NCI-H128 (cell line): ENCODE measurements around the gene ZNF792.
"Not testable (repeated sequence)": the region's sequence is repeated elsewhere in the genome, so short reads cannot be mapped to it uniquely, and the experiment has no call there.

Experiments used
- DNase-seq: peaks from one replicate; lab custom pipeline; 2025; ENCODE audit not compliant: unreplicated experiment; lab: John Stamatoyannopoulos, UW

ZNF792 gene

DNA sequence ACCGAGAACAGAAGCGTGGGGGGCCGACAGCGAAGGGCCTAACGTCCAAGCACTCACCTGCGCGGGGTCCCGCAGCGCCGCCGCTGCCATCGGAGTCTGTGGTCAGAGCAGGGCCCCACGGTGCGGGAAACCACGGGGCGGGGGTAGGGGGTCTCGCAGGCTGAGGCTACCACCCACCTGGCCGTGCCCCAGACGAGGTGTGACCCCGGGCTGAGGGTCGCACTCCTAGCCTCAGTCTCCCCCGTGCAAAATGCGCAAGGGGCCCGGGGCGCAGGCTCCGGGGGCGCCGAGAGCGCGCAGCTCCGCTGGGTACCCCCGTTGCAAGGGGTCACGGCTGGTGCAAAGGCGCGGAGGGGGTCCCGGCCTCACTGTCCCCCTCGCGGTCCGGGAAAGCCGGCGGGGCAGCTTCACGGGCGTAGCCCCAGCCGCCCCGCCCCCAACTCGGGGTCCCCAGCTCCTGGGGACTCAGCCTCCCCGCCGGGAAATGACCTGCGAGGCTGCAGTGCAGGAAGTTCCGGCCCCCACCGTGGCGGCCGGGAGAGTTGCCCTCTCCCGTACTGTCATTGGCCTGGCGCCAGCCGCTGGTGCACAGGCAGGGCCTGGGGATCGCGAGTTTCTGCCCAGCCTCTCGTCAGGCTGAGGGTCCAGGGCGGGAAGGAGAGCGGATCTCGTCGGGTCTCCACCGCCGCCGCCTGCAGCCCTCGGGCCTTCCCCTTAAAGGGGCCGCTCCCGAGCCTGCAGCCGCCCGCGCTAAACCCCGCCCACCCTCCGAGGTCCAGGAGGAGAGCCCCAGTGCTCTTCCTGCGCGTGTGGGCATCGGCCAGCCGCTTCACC, at the start of gene ZNF792:
Gene ZNF792, minus strand, starts transcription at position 657 of the 834 bp plus-strand sequence. Its CDS starts 567 bp downstream, at position 90.
- DNase-seq = peak; percentile 5

DNA sequence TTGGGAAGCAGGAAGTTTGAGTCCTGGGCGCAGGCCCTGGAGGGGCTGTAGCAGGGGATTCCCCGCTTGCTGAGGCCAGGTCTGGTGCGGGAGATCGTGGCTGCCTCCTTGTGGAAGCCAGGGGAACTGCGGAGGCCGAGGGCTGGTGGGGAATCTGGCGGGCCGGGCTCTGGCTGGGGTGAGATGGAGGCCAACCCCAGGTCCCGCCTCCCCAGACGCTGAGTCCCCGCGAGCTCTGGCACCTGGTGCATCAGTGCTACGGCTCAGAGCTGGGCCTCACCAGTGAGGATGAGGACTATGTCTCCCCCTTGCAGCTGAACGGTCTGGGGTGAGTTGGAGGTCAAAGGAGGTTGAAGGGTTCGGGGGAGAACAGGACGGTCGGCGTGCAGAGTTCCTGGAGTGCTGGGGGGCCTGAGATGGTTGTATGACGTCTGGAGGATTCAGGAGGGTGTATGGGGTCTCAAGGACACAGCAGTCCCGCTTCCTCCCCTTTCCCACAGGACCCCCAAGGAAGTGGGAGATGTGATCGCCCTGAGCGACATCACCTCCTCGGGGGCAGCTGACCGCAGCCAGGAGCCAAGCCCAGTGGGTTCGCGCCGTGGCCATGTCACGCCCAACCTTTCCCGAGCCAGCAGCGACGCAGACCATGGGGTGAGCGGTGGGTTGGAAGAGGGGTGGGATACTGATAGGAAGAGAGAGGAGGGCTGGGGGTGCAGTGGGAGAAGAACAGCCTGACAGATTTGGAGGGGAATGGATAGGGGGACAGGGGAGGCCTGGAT, 49.2 kb upstream of the ZNF792 start:
- DNase-seq = no peak

DNA sequence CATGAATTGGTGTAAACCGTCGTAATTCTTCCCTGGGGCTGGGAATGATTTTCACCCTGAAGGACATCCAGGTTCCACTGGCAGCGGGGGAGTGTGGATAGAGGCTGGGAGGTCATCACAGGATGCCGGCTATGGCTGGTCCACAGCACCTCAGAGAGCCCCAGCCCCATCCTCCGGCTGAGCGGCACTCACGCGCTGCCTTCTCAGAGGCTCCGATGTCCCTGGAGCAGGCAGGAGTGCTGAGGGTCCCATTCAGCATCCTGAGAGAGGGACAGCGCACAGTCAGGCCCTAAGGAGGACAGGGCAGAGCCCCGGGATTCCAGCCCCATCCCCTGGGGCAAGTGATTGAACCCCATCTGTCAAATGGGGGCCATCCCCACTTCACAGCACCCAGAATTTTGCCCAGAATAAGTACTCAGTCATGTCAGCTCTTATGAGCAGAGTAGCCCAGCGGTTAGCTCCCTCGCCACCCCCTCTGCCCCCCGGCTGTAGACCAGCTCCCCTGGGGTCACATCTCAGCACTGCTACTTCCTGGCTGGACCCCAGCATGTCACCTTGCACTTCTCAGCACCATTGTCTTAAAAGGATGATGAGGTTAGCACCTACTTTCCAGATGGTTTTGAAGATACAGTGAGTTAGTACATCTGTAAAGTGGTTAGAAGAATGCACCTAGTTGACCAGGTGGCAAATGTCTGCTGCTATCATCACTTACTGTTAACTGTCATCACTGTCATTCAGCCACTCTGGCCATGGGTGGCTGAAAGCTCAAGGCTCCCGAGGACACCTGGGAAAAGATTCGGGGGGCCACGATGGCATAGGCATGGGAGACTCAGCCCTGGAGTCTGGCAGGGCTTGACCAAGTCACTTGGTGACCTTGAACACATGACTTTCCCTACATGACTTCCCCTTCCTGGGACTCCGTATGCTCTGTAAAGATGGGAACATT, 48.0 kb upstream of the ZNF792 start:
- DNase-seq = no peak

DNA sequence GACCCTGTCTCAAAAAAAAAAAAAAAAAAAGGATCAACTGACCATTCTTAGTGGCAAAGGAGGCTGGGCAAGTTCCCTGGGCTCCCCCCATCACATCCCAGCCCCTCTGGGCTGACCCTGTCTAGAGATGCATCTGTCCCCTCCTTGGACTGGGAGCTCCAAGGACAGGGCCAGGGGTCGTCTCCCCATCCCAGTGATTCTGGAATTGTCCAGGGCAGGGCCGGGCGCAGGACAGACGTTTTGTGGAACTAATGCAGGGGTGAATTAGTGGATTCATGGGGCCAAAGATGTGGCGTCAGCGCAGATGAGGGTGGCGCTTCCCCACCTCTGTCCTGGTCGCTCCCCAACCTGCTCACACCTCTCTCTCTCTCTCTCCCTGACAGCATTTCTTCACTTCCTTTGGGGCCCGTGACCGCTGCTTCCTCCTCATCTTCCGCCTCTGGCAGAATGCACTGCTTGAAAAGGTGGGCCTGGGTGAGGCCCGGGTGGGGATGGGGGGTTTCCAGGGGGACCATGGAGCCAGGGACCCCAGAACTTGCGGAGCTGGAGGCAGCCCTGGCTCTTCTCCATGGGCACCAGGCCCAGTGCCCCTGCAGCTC, 47.2 kb upstream of the ZNF792 start:
- DNase-seq = no peak

DNA sequence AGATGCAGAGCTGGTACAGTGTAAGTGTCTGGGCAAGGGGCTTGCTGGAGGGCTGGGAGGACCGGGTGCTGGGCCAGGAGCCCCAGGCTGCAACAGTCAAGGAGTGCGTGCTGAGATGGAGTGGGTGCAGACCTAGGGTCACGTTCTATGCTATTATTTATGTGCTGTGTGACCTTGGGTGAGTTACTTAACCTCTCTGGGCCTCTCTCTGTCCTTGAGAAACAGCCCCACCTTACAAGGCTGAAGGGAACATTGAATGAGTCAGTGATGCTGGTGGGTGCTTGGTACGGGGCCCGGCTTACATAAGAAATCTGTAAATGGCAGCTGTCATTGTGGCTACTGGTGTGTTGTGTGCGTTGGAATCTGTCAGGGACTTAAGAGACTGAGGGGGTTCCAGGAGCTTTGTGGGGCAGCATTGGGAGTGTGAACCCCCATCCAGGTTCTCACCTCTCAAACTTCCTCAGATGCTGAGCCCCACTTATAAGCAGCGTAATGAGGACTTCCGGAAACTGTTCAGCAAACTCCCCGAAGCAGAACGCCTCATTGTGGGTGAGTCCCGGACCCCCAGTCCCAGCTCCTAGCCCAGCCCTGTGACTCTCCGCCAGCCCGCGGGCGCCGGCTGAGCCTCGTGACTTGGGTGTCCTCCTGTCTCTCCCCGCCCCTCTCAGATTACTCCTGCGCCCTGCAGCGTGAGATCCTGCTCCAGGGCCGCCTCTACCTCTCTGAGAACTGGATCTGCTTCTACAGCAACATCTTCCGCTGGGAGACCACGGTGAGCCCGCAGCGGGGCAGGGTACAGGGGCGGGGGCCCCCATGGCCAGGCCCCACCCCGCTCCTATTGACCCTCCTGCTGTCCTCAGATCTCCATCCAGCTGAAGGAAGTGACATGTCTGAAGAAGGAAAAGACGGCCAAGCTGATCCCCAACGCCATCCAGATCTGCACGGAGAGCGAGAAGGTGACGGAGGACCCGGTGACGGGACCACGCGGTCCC, 45.7 kb upstream of the ZNF792 start:
- DNase-seq = no peak

DNA sequence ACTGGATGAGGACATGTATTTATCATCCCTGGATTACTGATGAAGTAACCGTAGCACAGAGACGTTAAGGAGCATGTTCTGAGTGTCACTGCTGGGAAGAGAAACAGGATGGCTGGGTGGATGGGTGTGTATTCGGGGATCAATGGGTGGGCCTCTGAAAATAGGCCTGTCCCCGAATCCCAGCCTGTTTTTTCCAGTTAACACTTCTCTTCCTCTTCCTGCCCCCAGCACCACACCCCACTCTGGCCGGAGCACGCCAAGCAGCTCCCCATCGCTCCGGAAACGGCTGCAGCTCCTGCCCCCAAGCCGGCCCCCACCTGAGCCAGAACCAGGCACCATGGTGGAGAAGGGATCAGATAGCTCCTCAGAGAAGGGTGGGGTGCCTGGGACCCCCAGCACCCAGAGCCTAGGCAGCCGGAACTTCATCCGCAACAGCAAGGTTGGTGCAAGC, 44.9 kb upstream of the ZNF792 start:
- no peak for DNase-seq

DNA sequence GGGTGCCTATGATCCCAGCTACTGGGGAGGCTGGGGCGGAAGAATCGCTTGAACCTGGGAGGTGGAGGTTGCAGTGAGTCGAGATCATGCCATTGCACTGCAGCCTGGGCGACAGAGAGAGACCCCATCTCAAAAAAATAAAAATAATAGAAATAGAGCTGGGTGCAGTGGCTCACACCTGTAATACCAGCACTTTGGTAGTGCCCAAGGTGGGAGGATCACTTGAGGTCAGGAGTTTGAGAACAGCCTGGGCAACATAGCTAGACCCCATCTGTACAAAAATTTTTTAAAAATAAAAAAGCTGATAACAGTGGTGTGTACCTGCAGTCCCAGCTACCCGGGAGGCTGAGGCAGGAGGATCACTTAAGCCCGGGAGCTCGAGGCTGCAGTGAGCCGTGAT, 43.4 kb upstream of the ZNF792 start:
- not testable (repeated sequence) for DNase-seq

DNA sequence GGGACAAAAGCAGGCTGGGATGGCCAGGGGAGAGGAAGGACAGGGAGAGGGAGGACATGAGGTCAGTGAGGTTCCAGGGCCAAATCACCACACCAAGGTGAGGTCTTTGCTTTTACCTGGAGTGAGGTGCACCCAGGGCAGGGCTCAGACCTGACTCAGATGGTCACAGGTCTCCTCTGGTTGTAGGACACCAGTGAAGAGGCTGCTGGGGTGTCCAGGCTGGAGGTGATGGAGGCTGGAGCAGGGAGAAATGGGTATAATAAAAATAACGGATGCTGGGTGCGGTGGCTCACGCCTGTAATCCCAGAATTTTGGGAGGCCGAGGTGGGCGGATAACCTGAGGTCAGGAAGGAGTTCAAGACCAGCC, 43.0 kb upstream of the ZNF792 start:
- DNase-seq = no peak

DNA sequence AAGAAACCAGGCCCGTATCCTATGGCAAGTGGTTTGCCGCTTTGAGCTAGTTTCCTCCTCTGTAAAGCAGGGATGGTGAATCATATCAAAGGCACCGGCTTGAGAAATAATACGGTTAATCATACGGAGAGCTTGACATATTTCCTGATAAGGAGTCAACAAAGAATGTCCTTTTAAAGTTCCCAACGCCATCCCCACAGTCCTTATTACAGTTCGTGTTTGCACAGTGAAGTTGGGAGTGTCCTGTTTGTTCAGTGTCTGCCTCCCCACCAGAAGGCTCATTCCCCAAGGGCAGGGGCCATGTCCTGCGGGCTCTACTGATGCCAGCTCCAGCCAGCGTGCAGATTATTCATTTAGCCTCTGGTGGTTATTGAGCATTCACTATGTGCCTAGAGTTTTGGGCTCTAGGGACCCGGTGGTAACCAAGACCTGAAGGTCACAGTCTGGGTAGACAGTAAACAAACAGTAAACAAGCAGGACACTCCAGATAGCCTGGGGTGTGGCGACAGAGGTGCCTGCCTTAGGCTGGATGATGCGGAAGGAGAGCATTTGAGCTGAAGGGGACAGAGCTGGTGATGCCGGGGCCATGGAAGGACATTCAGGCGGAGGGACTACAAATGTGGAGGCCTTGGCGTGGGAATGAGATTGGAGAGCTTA, 42.4 kb upstream of the ZNF792 start:
- no peak for DNase-seq

DNA sequence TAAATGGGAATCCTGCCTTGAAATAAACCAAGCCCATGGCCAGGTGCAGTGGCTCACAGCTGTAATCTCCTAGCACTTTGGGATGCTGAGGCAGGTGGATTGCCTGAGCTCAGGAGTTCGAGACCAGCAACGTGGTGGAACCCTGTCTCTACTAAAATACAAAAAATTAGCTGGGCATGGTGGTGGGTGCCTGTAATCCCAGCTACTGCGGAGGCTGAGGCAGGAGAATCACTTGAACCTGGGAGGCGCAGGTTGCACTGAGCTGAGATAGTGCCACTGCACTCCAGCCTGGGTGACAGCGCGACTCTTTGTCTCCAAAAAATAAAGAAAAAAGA, 41.9 kb upstream of the ZNF792 start:
- DNase-seq = not testable (repeated sequence)

DNA sequence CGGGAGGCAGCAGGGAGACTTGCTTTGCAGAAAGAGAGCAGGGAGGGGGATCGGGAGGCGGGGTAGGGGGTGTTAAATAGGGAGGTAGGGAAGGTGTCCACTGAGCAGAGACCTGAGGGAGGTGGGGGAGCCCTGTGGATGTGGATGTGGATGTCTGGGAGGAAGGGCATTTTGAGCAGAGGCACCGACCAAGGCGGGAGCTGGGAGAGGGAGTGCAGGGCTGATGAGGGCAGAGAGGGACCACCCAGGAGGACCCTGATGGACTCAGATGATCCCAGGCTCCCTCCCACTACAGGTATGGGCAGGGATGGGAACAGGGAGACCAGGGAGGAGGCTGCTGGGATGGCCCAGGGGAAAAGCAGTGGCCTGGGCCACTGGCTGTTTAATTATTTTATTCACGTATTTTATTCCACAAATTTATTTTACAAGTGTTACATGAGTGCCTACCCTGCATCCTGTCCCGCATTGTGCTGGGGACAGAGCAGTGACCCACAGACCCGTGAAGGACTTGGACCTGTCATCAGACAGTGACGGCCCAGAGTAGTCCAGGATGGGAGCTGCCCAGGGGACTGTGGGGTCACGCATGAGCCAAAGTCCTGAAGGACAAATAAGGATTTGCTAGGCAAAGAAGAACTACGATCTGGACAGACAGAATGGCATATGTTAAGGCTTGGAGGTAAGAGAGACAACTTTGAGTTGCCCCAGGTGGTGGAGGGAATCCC, 41.4 kb upstream of the ZNF792 start:
- DNase-seq = no peak

DNA sequence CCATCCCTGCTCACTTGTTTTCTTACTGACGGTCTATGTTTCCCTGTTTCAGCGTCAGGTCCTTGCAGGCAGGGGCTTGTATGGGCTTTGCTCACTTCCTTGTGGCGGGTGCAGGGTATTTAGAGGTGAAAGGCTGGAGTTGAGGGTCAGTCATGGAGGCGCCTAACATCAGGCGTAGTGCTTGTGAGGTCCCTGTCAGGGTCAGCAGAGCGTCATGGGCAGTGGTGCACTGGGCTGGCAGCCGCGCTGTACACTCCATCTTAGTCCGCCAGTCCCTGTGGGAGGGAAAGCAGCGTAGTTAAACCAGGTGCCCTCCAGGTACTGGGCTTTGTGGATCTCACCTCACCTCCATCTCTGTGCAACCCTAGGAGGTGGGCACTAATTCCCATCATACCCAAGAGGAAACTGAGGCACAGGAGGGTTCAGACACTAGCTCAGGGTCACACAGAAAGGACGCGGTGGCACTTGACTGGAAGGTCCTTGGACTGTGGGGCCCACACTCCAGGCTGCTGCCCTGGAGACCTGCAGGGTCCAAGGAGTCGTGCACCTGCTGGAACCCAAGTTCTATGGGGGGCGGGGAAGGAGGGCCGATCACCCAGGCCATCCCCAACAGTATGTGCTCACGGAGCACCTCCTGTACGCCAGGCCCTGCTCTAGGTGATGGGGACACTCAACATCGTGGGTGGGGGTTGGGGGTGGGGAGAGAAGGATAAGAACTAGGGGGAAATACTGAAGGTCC, 40.7 kb upstream of the ZNF792 start:
- no peak for DNase-seq

DNA sequence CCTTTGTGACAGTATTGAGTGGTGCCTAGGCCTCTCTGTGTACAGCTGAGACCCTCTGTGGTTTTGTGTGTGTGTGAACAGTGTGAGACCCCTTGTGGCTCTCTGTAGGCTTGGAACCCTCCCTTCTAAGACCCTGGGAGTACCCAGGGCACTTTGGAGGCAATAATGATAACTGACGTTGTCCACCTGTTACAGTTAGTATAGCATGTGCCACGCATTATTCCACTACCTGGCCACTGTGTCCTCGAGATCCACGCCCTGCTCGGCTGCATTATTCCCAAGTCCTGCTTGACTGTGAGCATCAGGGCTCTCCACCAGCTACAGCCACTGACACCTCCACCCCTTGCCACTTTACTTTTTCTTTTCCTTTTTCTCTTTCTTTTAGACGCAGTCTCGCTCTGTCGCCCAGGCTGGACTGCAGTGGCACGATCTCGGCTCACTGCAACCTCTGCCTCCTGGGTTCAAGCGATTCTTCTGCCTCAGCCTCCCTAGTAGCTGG, 38.1 kb upstream of the ZNF792 start:
- DNase-seq = no peak

DNA sequence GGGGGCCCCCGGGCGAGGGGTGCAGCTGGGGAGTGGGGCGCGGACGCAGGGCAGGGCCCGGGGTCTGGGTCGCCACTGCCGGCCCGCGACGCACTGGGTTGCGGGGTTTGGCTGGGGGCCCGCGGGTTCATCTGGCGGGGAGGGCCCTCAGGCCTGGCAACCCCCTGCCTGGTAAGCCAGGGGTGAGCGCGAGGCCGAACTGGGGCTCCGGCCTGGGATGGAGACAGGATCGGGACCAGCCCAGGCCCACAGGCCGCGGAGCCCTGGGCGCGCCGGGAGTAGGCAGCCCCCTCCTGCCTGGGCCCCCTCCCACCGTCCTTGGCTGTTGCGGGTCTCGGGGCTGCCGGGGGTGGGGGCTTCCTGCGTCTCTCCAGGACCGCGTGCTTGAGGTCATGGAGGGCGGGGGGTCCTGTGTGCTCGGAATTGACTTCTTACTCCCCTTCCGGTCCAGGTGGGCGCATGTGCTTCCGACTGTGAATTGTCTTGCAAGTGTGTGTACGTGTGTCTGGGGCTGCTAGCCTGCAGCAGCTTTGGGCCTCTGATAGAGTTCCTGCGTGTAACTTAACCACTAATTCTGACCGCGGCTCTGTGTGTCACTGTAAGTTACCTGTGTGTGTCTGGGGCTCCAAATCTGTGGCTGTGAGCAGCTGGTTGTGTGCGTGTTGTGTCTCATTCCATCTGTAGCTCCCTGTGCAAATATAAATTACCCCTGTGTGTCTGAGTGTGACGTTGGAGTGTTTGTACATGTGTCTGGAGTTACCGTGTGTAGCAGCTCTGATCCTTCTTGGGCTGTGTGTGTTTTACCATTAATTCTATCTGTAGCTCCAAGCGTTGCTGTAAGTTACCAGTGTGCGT, 36.8 kb upstream of the ZNF792 start:
- DNase-seq = no peak

DNA sequence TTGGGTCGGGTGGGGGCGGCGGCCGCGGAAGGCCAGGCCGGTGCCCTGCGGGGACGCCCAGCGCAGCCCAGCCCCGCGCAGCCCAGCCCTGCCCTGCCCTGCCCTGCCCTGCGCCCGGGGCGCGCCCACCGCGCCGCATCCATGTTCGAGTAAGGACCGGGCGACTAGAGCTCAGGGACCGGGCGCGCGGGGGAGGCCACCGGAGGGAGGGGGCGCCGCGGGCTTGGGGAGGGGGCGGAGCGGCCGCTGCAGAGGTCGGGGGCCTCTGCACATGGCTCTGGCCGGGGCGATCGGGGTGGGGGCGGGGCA, 36.3 kb upstream of the ZNF792 start:
- no peak for DNase-seq

DNA sequence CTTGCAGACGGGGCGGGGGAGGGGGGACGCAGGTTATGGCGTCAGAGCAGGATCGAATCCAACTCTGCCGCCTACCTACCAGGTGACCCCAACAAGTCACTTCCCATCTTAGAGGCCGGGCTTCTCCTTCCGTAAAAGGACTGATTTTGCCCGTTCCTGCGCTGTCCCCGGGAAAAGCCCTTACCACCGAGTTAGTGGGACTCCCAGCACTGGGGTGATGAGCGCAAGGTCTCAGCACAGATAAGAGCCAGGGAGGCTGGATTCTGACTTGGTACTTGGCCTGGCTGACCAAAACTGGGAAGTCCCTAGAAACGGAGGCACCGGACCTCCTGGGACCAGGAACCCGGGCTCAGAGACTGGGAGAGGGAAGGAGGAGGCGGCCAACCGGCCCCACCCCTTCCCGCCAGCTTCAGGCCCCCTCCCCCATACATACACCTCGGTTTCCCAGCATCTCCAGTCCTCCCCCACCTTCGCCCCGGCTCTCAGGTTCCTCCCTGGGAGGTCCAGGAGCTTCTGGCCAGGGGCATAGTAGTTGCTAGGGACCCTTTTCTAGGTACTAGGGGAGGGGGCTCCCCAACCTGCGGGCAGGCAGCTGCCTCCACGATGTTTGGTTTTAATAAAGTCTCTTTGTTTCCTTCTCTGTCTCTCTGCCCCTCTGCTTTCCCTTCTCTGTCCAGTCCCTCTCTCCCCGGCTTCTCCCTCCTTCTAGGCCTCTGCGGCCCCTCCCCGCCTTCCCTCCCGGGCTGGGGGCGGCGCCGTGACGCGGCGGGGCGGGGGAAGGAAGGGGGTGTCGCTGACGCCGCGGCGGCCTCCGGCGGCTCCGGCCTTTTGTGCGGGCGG, 35.7 kb upstream of the ZNF792 start, which contains the start of gene GRAMD1A:
Gene GRAMD1A, plus strand, starts transcription at position 826 of the 840 bp plus-strand sequence. CDS start 156 bp downstream, outside the sequence.
- DNase-seq = no peak
